Upper lobe of left lung (tissue), 6 donors: Measurements from ENCODE around the gene SYNPO. TPM values are rescaled to one million over a fixed set of nuclear protein-coding genes. Genes with fewer than 3 reads are reported as not detected.
A peak's percentile ranks its signal among the peaks of the same experiment; 100 is the strongest.

Source experiments
- ATAC-seq, 2 donors: fragments of 200-7000 bp; cut with Tn5 transposase; one replicate each; pipeline ENCODE4 v1.9.1; 2022; ENCODE audit warnings: mild to moderate bottlenecking in 2 of 2, moderate library complexity in 2 of 2; ENCODE audit not compliant: low FRiP score in 2 of 2
- DNase-seq, 2 donors: peaks; one replicate each; pipeline ENCODE4 v3.0.0-alpha.2; 2019 to 2020
- H3K27ac ChIP-seq, 4 donors: fragments of 200-600 bp; sonication (generic); one replicate each; pipeline ENCODE4 v1.5.1; 2016 to 2019
- H3K27me3 ChIP-seq, 4 donors: fragments of 200-600 bp; sonication (generic); one replicate each; pipeline ENCODE4 v1.5.1; 2017 to 2019
- H3K36me3 ChIP-seq, 4 donors: fragments of 200-600 bp; sonication (generic); one replicate each; pipeline ENCODE4 v1.5.1; 2016 to 2019
- H3K4me1 ChIP-seq, 4 donors: fragments of 200-600 bp; sonication (generic); one replicate each; pipeline ENCODE4 v1.5.1; 2018 to 2019
- H3K4me3 ChIP-seq, 4 donors: fragments of 200-600 bp; sonication (generic); one replicate each; pipeline ENCODE4 v1.5.1; 2017 to 2019; ENCODE audit warnings: mild to moderate bottlenecking in 2 of 4, moderate library complexity in 1 of 4
- H3K9me3 ChIP-seq, 4 donors: fragments of 200-600 bp; sonication (generic); one replicate each; pipeline ENCODE4 v1.5.1; 2018 to 2019
- CTCF ChIP-seq, 6 experiments: fragments of 450-650 bp in 4 of 6; fragments of 200-600 bp in 2 of 6; sonication (generic) in 2 of 6; IDR thresholded peaks; one replicate each; pipeline ENCODE4 v1.5.1; 2016 to 2019; ENCODE audit warnings: antibody characterized with exemption in 6 of 6
- EP300 ChIP-seq, 4 donors: sonication (generic); formaldehyde crosslinking; IDR thresholded peaks; one replicate each; pipeline ENCODE4 v1.5.1; 2017; ENCODE audit warnings: antibody characterized with exemption in 4 of 4, control low read depth in 2 of 4
- POLR2A ChIP-seq, 4 donors: fragments of 450-650 bp; IDR thresholded peaks; one replicate each; pipeline ENCODE4 v1.5.1; 2016 to 2017; ENCODE audit warnings: antibody characterized with exemption in 4 of 4, mild to moderate bottlenecking in 2 of 4
- POLR2AphosphoS5 ChIP-seq, 2 donors: sonication (generic); formaldehyde crosslinking; IDR thresholded peaks; one replicate each; pipeline ENCODE4 v1.5.1; 2017; ENCODE audit warnings: antibody characterized with exemption in 2 of 2
- WGBS, 2 donors: methylation state at CpG; one replicate each; pipeline ENCODE4 v1.1.5; 2017 to 2018; 5-methylcytosine and 5-hydroxymethylcytosine counted together
- total RNA-seq, 6 donors: library from RNA; depleted of rRNA in 4 of 6; stranded (reverse); fragments of >200 nt in 4 of 6; gene quantifications; one replicate each; pipeline versions ENCODE4 v1.1.0 to v1.2.1, GENCODE V29; 2016 to 2021
- donor health status: DM: no; HTN: no; CAD: no; lungs with moderate emphysema.
- donor health status: DM: no; HTN: yes; CAD: no; lungs with severe emphysema.

The SYNPO gene
- total RNA-seq, 6 donors from 2014 or later = 41.9 to 150 (median 84.3) TPM

DNA sequence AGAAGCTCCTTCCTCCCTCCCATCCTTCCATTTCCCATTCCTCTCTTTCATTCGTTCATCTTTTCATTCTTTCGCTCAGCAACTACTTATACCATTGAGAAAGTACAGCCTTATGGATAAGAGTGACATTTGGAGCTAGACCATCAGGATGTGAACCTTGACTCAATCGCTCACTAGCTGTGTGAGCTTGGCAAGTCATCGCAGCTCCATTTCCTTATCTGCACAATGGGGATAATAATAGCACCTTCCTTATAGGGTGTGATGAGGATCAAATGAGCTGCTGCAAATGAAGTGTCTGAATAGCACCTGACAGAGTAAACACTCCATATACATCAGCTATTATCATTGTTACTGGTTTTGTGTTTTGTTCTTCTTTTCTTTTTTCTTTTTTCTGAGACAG is 28.1 kb upstream of the SYNPO start:
- WGBS, 2 donors = 57 to 62% methylated on average over 4 of the region's 4 CpGs
- peak overlapping the region in 2 of 4 donors; percentile 28 to 58 for H3K27ac ChIP-seq
- ATAC-seq (no peak), DNase-seq (no peak)
- no peaks in the 10 kb centered on the region for H3K9me3 ChIP-seq
- H3K4me3 ChIP-seq = no peak overlapping the region
- H3K36me3 ChIP-seq = no peaks in the 10 kb centered on the region
- TF ChIP-seq POLR2AphosphoS5 (IDR thresholded peaks at IDR 0.05) = peak in 1 of 2 donors; percentile 9
- TF ChIP-seq POLR2A (IDR thresholded peaks at IDR 0.05) = no peak
- no peaks in the 10 kb centered on the region for H3K27me3 ChIP-seq
- peaks cover 42 to 69% (median 60%) of the 10 kb centered on the region in 4 donors for H3K4me1 ChIP-seq

DNA sequence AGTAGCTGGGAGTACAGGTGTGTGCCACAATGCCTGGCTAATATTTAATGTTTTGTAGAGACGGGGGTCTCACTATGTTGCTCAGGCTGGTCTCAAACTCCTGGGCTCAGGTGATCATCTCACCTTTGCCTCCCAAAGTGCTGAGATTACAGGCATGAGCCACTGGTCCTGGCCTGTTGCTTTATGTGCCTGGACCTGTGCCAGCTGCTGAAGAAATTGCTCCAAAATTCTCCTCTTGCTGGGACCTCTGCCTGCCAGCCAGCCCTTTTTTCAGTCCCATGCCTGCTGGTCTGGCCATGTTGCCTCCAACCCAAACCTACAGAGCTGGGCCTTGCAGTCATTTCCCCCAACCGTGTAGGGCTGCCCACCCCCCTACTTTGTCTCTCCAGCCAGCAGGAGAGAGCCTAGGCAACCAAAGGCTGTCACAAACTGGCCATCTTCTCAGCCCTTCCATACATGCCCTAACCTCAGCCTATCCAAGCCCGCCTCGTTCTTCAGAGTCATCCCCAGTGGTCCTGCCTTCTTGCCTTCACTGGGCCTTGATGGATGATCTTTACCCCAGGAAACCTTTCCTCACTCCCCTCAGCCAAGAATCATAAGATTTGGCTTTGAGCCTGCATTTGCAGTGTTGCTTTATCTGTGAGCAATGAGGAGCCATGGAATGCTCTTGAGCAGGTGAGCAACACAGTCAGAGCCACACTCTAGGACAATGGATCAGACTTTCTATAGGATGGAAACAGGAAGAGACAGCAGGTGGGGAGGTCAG is 27.4 kb upstream of the SYNPO start:
- ATAC-seq = no peak
- Histone ChIP-seq H3K4me3 (no peak overlapping the region), H3K36me3 (no peaks in the 10 kb centered on the region), H3K27me3 (no peaks in the 10 kb centered on the region), H3K4me1 (peaks cover 46 to 76% (median 65%) of the 10 kb centered on the region in 4 donors), H3K27ac (peak overlapping the region in 2 of 4 donors; percentile 5 to 28), H3K9me3 (no peaks in the 10 kb centered on the region)
- DNase-seq = no peak
- WGBS, 2 donors = 76 to 80% methylated on average over 4 of the region's 4 CpGs
- no peak for TF ChIP-seq CTCF (IDR thresholded peaks at IDR 0.05)
- no peak for TF ChIP-seq EP300 (IDR thresholded peaks at IDR 0.05)
- no peak for TF ChIP-seq POLR2AphosphoS5 (IDR thresholded peaks at IDR 0.05)
- no peak for TF ChIP-seq POLR2A (IDR thresholded peaks at IDR 0.05)

- Histone ChIP-seq H3K4me3 (no peak overlapping the region), H3K9me3 (no peaks in the 10 kb centered on the region), H3K27ac (no peak overlapping the region), H3K4me1 (peaks cover 54 to 86% (median 76%) of the 10 kb centered on the region in 4 donors), H3K27me3 (no peaks in the 10 kb centered on the region), H3K36me3 (no peaks in the 10 kb centered on the region)
- 80 to 86% methylated on average over 6 to 9 of the region's 9 CpGs for WGBS, 2 donors
- TF ChIP-seq EP300 (IDR thresholded peaks at IDR 0.05) = no peak
- no peak for TF ChIP-seq CTCF (IDR thresholded peaks at IDR 0.05)
- TF ChIP-seq POLR2A (IDR thresholded peaks at IDR 0.05) = no peak
- no peak for TF ChIP-seq POLR2AphosphoS5 (IDR thresholded peaks at IDR 0.05)
- ATAC-seq (no peak), DNase-seq (no peak)
Observed at GRCh38 chr5:150613991-150614660, 26.3 kb upstream of the SYNPO start.

DNA sequence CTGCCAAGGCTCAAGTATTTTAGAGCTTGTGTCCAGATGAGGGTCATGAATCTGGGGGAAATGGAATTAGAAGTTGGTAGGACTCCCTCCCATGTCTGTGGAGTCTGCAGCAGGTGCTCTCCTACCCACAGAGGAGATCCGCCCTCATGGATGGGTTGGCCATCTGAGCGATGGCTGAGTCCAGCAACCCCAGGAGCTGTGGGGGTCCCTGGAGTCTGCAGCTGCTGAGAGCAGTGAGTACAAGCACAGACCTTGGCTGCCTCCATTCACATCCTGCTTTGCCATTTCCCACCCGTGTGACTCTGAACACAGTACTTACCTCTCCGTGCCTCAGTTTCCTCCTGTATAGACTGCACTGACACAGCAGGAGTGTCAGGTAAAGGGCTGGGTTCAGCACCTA is 25.8 kb upstream of the SYNPO start:
- no peaks in the 10 kb centered on the region for H3K27me3 ChIP-seq
- H3K4me3 ChIP-seq = no peak overlapping the region
- H3K36me3 ChIP-seq = no peaks in the 10 kb centered on the region
- no peak for TF ChIP-seq CTCF (IDR thresholded peaks at IDR 0.05)
- TF ChIP-seq POLR2AphosphoS5 (IDR thresholded peaks at IDR 0.05) = no peak
- TF ChIP-seq EP300 (IDR thresholded peaks at IDR 0.05) = no peak
- TF ChIP-seq POLR2A (IDR thresholded peaks at IDR 0.05) = no peak
- 66 to 81% methylated on average over 2 to 4 of the region's 4 CpGs for WGBS, 2 donors
- DNase-seq (no peak), ATAC-seq (no peak)
- H3K4me1 ChIP-seq = peaks cover 58 to 88% (median 80%) of the 10 kb centered on the region in 4 donors
- no peaks in the 10 kb centered on the region for H3K9me3 ChIP-seq
- peak overlapping the region in 3 of 4 donors; percentile 52 to 68 (median 65) for H3K27ac ChIP-seq

- Histone ChIP-seq H3K9me3 (no peaks in the 10 kb centered on the region), H3K27me3 (no peaks in the 10 kb centered on the region), H3K4me1 (peaks cover 61 to 90% (median 80%) of the 10 kb centered on the region in 4 donors), H3K4me3 (no peak overlapping the region), H3K36me3 (no peaks in the 10 kb centered on the region), H3K27ac (peak overlapping the region; percentile 12 to 68 (median 58))
- peak; percentile 47 to 48 for ATAC-seq
- 20 to 34% methylated on average over 17 of the region's 17 CpGs for WGBS, 2 donors
- DNase-seq = no peak
- no peak for TF ChIP-seq POLR2A (IDR thresholded peaks at IDR 0.05)
- peak in 1 of 2 donors; percentile 62 for TF ChIP-seq POLR2AphosphoS5 (IDR thresholded peaks at IDR 0.05)
- no peak for TF ChIP-seq EP300 (IDR thresholded peaks at IDR 0.05)
- TF ChIP-seq CTCF (IDR thresholded peaks at IDR 0.05) = no peak
Observed at GRCh38 chr5:150615141-150615699, 25.2 kb upstream of the SYNPO start.
